HG03095 (cell line): Measurements from ENCODE around the gene PAPPA.

Experiments
- ATAC-seq: cut with Tn5 transposase; IDR thresholded peaks from one replicate; pipeline ENCODE4 v1.9.1; 2021; ENCODE audit warnings: moderate library complexity; ENCODE audit not compliant: unreplicated experiment

PAPPA gene

GRCh38 chr9:116219686-116220085, 66.1 kb downstream of the PAPPA start:
- no peak for ATAC-seq

- ATAC-seq = no peak
These were observed 70.3 kb downstream of the PAPPA start for GRCh38 chr9:116223926-116224325.

GRCh38 chr9:116230051-116230632, 76.6 kb downstream of the PAPPA start:
- no peak for ATAC-seq

GRCh38 chr9:116232424-116233159, 79.0 kb downstream of the PAPPA start:
- ATAC-seq = no peak

- no peak for ATAC-seq
These were observed 79.6 kb downstream of the PAPPA start for GRCh38 chr9:116233160-116233530.

- no peak for ATAC-seq
These were observed 80.5 kb downstream of the PAPPA start for GRCh38 chr9:116234081-116234480.

GRCh38 chr9:116236979-116237378, 83.4 kb downstream of the PAPPA start:
- ATAC-seq = no peak

GRCh38 chr9:116237456-116237855, 83.9 kb downstream of the PAPPA start:
- ATAC-seq = no peak

- no peak for ATAC-seq
These were observed 84.6 kb downstream of the PAPPA start for GRCh38 chr9:116238225-116238624.

- ATAC-seq = no peak
These were observed 85.3 kb downstream of the PAPPA start for GRCh38 chr9:116238776-116239340.

GRCh38 chr9:116243708-116244107, 90.1 kb downstream of the PAPPA start:
- ATAC-seq = no peak

GRCh38 chr9:116247284-116247683, 93.7 kb downstream of the PAPPA start:
- no peak for ATAC-seq

- ATAC-seq = no peak
These were observed 94.3 kb downstream of the PAPPA start for GRCh38 chr9:116247791-116248374.

GRCh38 chr9:116250891-116251290, 97.3 kb downstream of the PAPPA start:
- ATAC-seq = no peak

GRCh38 chr9:116251366-116251765, 97.8 kb downstream of the PAPPA start:
- ATAC-seq = no peak

GRCh38 chr9:116260531-116260930, 106.9 kb downstream of the PAPPA start:
- ATAC-seq = no peak

GRCh38 chr9:116262448-116262847, 108.9 kb downstream of the PAPPA start:
- ATAC-seq = no peak

- ATAC-seq = no peak
These were observed 110.8 kb downstream of the PAPPA start for GRCh38 chr9:116264361-116264760.

- ATAC-seq = no peak
These were observed 113.4 kb downstream of the PAPPA start for GRCh38 chr9:116267021-116267420.

- ATAC-seq = no peak
These were observed 115.7 kb downstream of the PAPPA start for GRCh38 chr9:116269250-116269649.

GRCh38 chr9:116270546-116270945, 117.0 kb downstream of the PAPPA start:
- no peak for ATAC-seq

GRCh38 chr9:116271340-116271739, 117.7 kb downstream of the PAPPA start:
- no peak for ATAC-seq
